GM12891 (cell line): ENCODE measurements around the gene OPA3.

Experiments used
- PAX5 ChIP-seq: IDR thresholded peaks from 2 replicates; pipeline ENCODE4 v1.6.1; 2011; ENCODE audit warnings: low read length, moderate library complexity, mild to moderate bottlenecking; ENCODE audit not compliant: insufficient read depth, severe bottlenecking
- POLR2A ChIP-seq: IDR thresholded peaks from 2 replicates; pipeline ENCODE4 v1.6.1; 2011; ENCODE audit warnings: low read depth, low read length, control low read depth
- POLR2AphosphoS5 ChIP-seq: IDR thresholded peaks from 2 replicates; pipeline ENCODE4 v1.6.1; 2011; ENCODE audit warnings: low read depth, low read length, control low read depth
- POU2F2 ChIP-seq: IDR thresholded peaks from 2 replicates; pipeline ENCODE4 v1.6.1; 2011; ENCODE audit warnings: low read depth, mild to moderate bottlenecking, control low read depth, low read length, moderate library complexity
- SPI1 ChIP-seq: IDR thresholded peaks from 2 replicates; pipeline ENCODE4 v1.6.1; 2011; ENCODE audit warnings: low read depth, low read length, control low read depth
- TAF1 ChIP-seq: IDR thresholded peaks from 2 replicates; pipeline ENCODE4 v1.6.1; 2011; ENCODE audit warnings: low read depth, low read length, control low read depth

DNA sequence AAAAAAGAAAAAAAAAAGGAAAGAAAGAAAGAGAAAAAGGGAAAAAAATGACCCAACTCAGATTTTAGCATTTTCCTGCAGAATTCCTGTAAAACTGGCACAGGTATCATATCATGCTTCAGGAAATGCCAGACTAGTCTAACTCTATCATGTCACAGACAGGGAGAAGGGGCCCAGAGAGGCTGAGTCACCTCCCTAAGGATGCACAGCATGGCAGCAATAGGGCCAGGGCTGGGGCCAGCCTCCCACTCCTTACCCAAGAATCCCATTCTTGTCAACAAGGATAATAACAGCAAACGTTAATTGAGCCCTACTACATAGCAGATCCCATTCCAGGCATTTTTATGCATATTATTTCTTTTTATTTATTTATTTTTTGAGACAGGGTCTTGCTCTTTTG, 8.9 kb upstream of the OPA3 start:
- TF ChIP-seq POLR2A (no peak), POLR2AphosphoS5 (no peak), TAF1 (no peak), PAX5 (no peak), SPI1 (no peak), POU2F2 (no peak)
